ENCODE measurements around the gene ONECUT3. TPM values are rescaled to one million over a fixed set of nuclear protein-coding genes. Genes with fewer than 3 reads are reported as not detected.

ONECUT3 gene
- total and polyA plus RNA-seq, 4 donors: not detected

GRCh38 chr19:1818549-1819195, 65.4 kb downstream of the ONECUT3 start:
- H3K4me3 ChIP-seq (ENCODE audit: low read depth in 1 of 3, low read length in 3 of 3): no peak overlapping the region
- H3K36me3 ChIP-seq (ENCODE audit: control insufficient read depth in 4 of 4, insufficient read depth in 3 of 4, low read depth in 1 of 4, low read length in 3 of 4): peaks cover 22 to 65% (median 41%) of the 10 kb centered on the region in 4 donors
- H3K27me3 ChIP-seq (ENCODE audit: control insufficient read depth in 4 of 4, insufficient read depth in 4 of 4, low read length in 3 of 4): no peaks in the 10 kb centered on the region
- H3K9ac ChIP-seq (ENCODE audit: low read depth in 1 of 2, low read length in 2 of 2): no peak overlapping the region
- peaks cover 0 to under 1% (median 0%) of the 10 kb centered on the region in 4 donors for H3K4me1 ChIP-seq (ENCODE audit: control insufficient read depth in 4 of 4, insufficient read depth in 4 of 4, low read length in 3 of 4)
- no peak overlapping the region for H3K27ac ChIP-seq (ENCODE audit: low read depth in 1 of 2, low read length in 2 of 2)
- WGBS: 96% methylated on average over 33 of the region's 33 CpGs
- TF ChIP-seq GABPA (IDR thresholded peaks at IDR 0.05 in 1 of 2, conservative IDR thresholded peaks at IDR 0.05 in 1 of 2) (no peak), TAF1 (conservative IDR thresholded peaks at IDR 0.05) (no peak)
- TF ChIP-seq, protein P1, sequence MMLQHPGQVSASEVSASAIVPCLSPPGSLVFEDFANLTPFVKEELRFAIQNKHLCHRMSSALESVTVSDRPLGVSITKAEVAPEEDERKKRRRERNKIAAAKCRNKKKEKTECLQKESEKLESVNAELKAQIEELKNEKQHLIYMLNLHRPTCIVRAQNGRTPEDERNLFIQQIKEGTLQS (IDR thresholded peaks at IDR 0.05): no peak
- DNase-seq (ENCODE audit: low spot score): no peak
- H3K9me3 ChIP-seq (ENCODE audit: control insufficient read depth in 4 of 4, low read length in 3 of 4): no peaks in the 10 kb centered on the region

GRCh38 chr19:1819341-1820255, 66.3 kb downstream of the ONECUT3 start:
- no peaks in the 10 kb centered on the region for H3K4me1 ChIP-seq (ENCODE audit: control insufficient read depth in 4 of 4, insufficient read depth in 4 of 4, low read length in 3 of 4)
- no peaks in the 10 kb centered on the region for H3K9me3 ChIP-seq (ENCODE audit: control insufficient read depth in 4 of 4, low read length in 3 of 4)
- DNase-seq (ENCODE audit: low spot score): no peak
- H3K9ac ChIP-seq (ENCODE audit: low read depth in 1 of 2, low read length in 2 of 2): no peak overlapping the region
- no peak for TF ChIP-seq GABPA (IDR thresholded peaks at IDR 0.05 in 1 of 2, conservative IDR thresholded peaks at IDR 0.05 in 1 of 2)
- TF ChIP-seq EGR1 (IDR thresholded peaks at IDR 0.05; ENCODE audit: low read depth in 2 of 2): no peak
- TF ChIP-seq JUND (IDR thresholded peaks at IDR 0.05): no peak
- TF ChIP-seq TAF1 (conservative IDR thresholded peaks at IDR 0.05): no peak
- TF ChIP-seq FOXA1 (IDR thresholded peaks at IDR 0.05): no peak
- no peak for TF ChIP-seq NR2F2 (IDR thresholded peaks at IDR 0.05)
- no peak for TF ChIP-seq RXRA (IDR thresholded peaks at IDR 0.05)
- TF ChIP-seq HNF4A (conservative IDR thresholded peaks at IDR 0.05): no peak
- no peak for TF ChIP-seq MAX (IDR thresholded peaks at IDR 0.05)
- TF ChIP-seq, protein P2, sequence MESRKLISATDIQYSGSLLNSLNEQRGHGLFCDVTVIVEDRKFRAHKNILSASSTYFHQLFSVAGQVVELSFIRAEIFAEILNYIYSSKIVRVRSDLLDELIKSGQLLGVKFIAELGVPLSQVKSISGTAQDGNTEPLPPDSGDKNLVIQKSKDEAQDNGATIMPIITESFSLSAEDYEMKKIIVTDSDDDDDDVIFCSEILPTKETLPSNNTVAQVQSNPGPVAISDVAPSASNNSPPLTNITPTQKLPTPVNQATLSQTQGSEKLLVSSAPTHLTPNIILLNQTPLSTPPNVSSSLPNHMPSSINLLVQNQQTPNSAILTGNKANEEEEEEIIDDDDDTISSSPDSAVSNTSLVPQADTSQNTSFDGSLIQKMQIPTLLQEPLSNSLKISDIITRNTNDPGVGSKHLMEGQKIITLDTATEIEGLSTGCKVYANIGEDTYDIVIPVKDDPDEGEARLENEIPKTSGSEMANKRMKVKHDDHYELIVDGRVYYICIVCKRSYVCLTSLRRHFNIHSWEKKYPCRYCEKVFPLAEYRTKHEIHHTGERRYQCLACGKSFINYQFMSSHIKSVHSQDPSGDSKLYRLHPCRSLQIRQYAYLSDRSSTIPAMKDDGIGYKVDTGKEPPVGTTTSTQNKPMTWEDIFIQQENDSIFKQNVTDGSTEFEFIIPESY (IDR thresholded peaks at IDR 0.05): no peak
- no peak for TF ChIP-seq HNF4G (IDR thresholded peaks at IDR 0.05)
- no peak for TF ChIP-seq SP1 (IDR thresholded peaks at IDR 0.05)
- TF ChIP-seq, protein P1 (IDR thresholded peaks at IDR 0.05): no peak
- no peak for TF ChIP-seq FOXA2 (IDR thresholded peaks at IDR 0.05)
- 94% methylated on average over 43 of the region's 43 CpGs for WGBS
- no peak overlapping the region for H3K27ac ChIP-seq (ENCODE audit: low read depth in 1 of 2, low read length in 2 of 2)
- H3K4me3 ChIP-seq (ENCODE audit: low read depth in 1 of 3, low read length in 3 of 3): no peak overlapping the region
- H3K27me3 ChIP-seq (ENCODE audit: control insufficient read depth in 4 of 4, insufficient read depth in 4 of 4, low read length in 3 of 4): no peaks in the 10 kb centered on the region
- peaks cover 27 to 65% (median 42%) of the 10 kb centered on the region in 4 donors for H3K36me3 ChIP-seq (ENCODE audit: control insufficient read depth in 4 of 4, insufficient read depth in 3 of 4, low read depth in 1 of 4, low read length in 3 of 4)

Measured in liver (tissue), 9 donors.